Brain microvascular endothelial cell (primary cell): ENCODE measurements around the gene ABCC6.
"Not testable (repeated sequence)": the region's sequence is repeated elsewhere in the genome, so short reads cannot be mapped to it uniquely, and the experiment has no call there.

Experiments
- DNase-seq: peaks from one replicate; pipeline ENCODE4 v3.0.0-alpha.2; 2020
- H3K27ac ChIP-seq: fragments of 250-450 bp; sonication (Bioruptor Pico); 2 replicates; pipeline ENCODE4 v1.5.1; 2020; ENCODE audit warnings: mild to moderate bottlenecking, moderate library complexity
- H3K27me3 ChIP-seq: fragments of 250-450 bp; sonication (Bioruptor Pico); replicated peaks from 2 replicates; pipeline ENCODE4 v1.5.1; 2020; ENCODE audit warnings: mild to moderate bottlenecking
- H3K36me3 ChIP-seq: fragments of 250-450 bp; sonication (Bioruptor Pico); replicated peaks from 2 replicates; pipeline ENCODE4 v1.5.1; 2020; ENCODE audit warnings: mild to moderate bottlenecking
- H3K4me3 ChIP-seq: 2 replicates; pipeline ENCODE4 v1.5.1; 2011; ENCODE audit warnings: low read depth, mild to moderate bottlenecking, control low read depth, low read length, moderate library complexity
- in situ Hi-C: cut with HindIII; loops from 2 replicates; pipeline ENCODE4 v1.10.0; 2017; ENCODE audit warnings: low sequenced_read_pairs, low pct_ligation_motif_present

Gene ABCC6

GRCh38 chr16:16222850-16223661, at the start of gene ABCC6:
Gene ABCC6, minus strand, starts transcription at chr16:16223494. Its CDS starts 60 bp downstream, at chr16:16223434.
- H3K36me3 ChIP-seq, DNase-seq, in situ Hi-C loops, H3K27ac ChIP-seq, H3K27me3 ChIP-seq: not testable (repeated sequence)
- peak within 1 kb of the TSS; percentile 24 for H3K4me3 ChIP-seq

GRCh38 chr16:16272573-16273221, 49.4 kb upstream of the ABCC6 start:
- not testable (repeated sequence) for DNase-seq

GRCh38 chr16:16271658-16272057, 48.4 kb upstream of the ABCC6 start:
- H3K27ac ChIP-seq, H3K4me3 ChIP-seq, H3K27me3 ChIP-seq, DNase-seq, in situ Hi-C loops, H3K36me3 ChIP-seq: not testable (repeated sequence)

More at GRCh38 chr16:16272573-16273221, 49.4 kb upstream of the ABCC6 start:
- H3K27ac ChIP-seq, H3K36me3 ChIP-seq, H3K27me3 ChIP-seq, in situ Hi-C loops, H3K4me3 ChIP-seq: not testable (repeated sequence)

GRCh38 chr16:16268185-16268808, 45.0 kb upstream of the ABCC6 start:
- H3K4me3 ChIP-seq, H3K36me3 ChIP-seq, H3K27me3 ChIP-seq, in situ Hi-C loops, DNase-seq, H3K27ac ChIP-seq: not testable (repeated sequence)

GRCh38 chr16:16267708-16268107, 44.4 kb upstream of the ABCC6 start:
- H3K27me3 ChIP-seq, DNase-seq, H3K4me3 ChIP-seq, H3K36me3 ChIP-seq, in situ Hi-C loops, H3K27ac ChIP-seq: not testable (repeated sequence)

GRCh38 chr16:16265044-16265443, 41.8 kb upstream of the ABCC6 start:
- H3K27me3 ChIP-seq, DNase-seq, H3K27ac ChIP-seq, in situ Hi-C loops, H3K36me3 ChIP-seq, H3K4me3 ChIP-seq: not testable (repeated sequence)

GRCh38 chr16:16263947-16264346, 40.7 kb upstream of the ABCC6 start:
- H3K27ac ChIP-seq, H3K4me3 ChIP-seq, H3K36me3 ChIP-seq, DNase-seq, H3K27me3 ChIP-seq, in situ Hi-C loops: not testable (repeated sequence)

GRCh38 chr16:16262954-16263555, 39.8 kb upstream of the ABCC6 start:
- H3K36me3 ChIP-seq, in situ Hi-C loops, H3K4me3 ChIP-seq, DNase-seq, H3K27ac ChIP-seq, H3K27me3 ChIP-seq: not testable (repeated sequence)

GRCh38 chr16:16259971-16260370, 36.7 kb upstream of the ABCC6 start:
- H3K27me3 ChIP-seq, H3K4me3 ChIP-seq, H3K36me3 ChIP-seq, in situ Hi-C loops, H3K27ac ChIP-seq, DNase-seq: not testable (repeated sequence)

- DNase-seq, H3K4me3 ChIP-seq, H3K36me3 ChIP-seq, H3K27me3 ChIP-seq, H3K27ac ChIP-seq, in situ Hi-C loops: not testable (repeated sequence)
Measured at GRCh38 chr16:16258822-16259221, 35.5 kb upstream of the ABCC6 start.
